Endothelial cell (in vitro differentiated cells): ENCODE data around the gene GDI2. TPM values are rescaled to one million over a fixed set of nuclear protein-coding genes. Genes with fewer than 3 reads are reported as not detected.
A peak's percentile ranks its signal among the peaks of the same experiment; 100 is the strongest.

Source experiments
- DNase-seq: peaks from one replicate; pipeline ENCODE4 v3.0.0; 2021; ENCODE audit warnings: low spot score
- H3K27ac Mint-ChIP-seq: one replicate; pipeline ENCODE4 v1.8.0; 2021; ENCODE audit warnings: mixed read lengths, inconsistent platforms; ENCODE audit not compliant: unreplicated experiment
- H3K27me3 Mint-ChIP-seq: one replicate; pipeline ENCODE4 v1.8.0; 2021; ENCODE audit warnings: mild to moderate bottlenecking, moderate library complexity, mixed read lengths, inconsistent platforms; ENCODE audit not compliant: unreplicated experiment
- H3K36me3 Mint-ChIP-seq: one replicate; pipeline ENCODE4 v1.8.0; 2021; ENCODE audit warnings: mild to moderate bottlenecking, low read depth, mixed read lengths, inconsistent platforms; ENCODE audit not compliant: unreplicated experiment
- H3K4me1 Mint-ChIP-seq: one replicate; pipeline ENCODE4 v1.8.0; 2021; ENCODE audit warnings: mild to moderate bottlenecking, mixed read lengths, inconsistent platforms; ENCODE audit not compliant: unreplicated experiment
- H3K4me3 Mint-ChIP-seq: one replicate; pipeline ENCODE4 v1.8.0; 2021; ENCODE audit warnings: mild to moderate bottlenecking, mixed read lengths, inconsistent platforms; ENCODE audit not compliant: unreplicated experiment
- H3K9me3 Mint-ChIP-seq: one replicate; pipeline ENCODE4 v1.8.0; 2021; ENCODE audit warnings: mixed read lengths, inconsistent platforms; ENCODE audit not compliant: unreplicated experiment
- CTCF ChIP-seq: fragments of 200-600 bp; sonication (generic); IDR thresholded peaks from one replicate; pipeline ENCODE4 v1.5.0; 2021; ENCODE audit warnings: antibody characterized with exemption; ENCODE audit not compliant: unreplicated experiment
- total RNA-seq: library from RNA; stranded (reverse); fragmentation: NEBNext Ultra II Directional; extraction: Animal tissue kit (Norgen Biotek cat#: 25700); gene quantifications from one replicate; pipeline ENCODE4 v1.2.1, GENCODE V29; 2021; ENCODE audit not compliant: unreplicated experiment

GDI2 gene
- total RNA-seq, 1 donor from 2014 or later, result 320 TPM

DNA sequence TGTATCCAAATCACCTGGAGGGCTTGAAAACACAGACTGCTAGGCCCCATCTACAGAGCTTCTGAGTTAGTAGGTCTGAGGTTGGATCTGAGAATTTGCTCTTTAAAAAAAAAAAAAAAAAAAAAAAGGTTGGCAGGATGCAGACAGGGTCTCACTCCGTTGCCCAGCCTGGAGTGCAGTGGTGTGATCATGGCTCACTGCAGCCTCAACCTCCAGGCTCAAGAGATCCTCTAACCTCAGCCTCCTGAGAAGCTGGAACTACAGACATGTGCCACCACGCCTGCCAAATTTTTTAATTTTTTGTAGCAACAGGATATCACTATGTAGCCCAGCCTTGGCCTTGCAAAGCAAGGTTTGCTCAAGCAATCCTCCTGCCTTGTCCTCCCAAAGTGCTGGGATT, 8.0 kb downstream of the GDI2 start:
- Mint-ChIP-seq H3K4me3 (no peak overlapping the region), H3K4me1 (peaks cover 12% of the 10 kb centered on the region), H3K27me3 (no peaks in the 10 kb centered on the region), H3K9me3 (no peaks in the 10 kb centered on the region), H3K36me3 (no peaks in the 10 kb centered on the region), H3K27ac (no peak overlapping the region)
- TF ChIP-seq CTCF, result no peak
- DNase-seq, result no peak

DNA sequence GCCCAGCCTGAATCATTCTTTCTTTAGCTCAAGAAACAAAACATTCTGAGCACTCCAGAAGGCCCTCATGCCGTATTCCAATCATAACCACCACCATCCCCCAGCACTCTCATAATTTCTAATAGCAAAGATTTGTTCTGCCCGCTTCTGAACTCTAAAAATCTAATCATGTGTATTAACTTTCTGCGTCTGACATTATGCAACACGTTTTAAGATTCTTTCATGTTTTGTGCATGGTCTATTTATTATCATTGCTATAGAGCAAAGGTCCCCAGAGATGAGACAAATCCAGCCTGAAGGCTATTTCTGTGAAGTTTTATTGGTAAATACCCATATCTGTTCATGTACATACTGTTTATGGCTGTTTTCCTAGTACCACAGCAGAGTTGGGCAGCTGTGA, 8.8 kb downstream of the GDI2 start:
- Mint-ChIP-seq H3K27ac (no peak overlapping the region), H3K27me3 (no peaks in the 10 kb centered on the region), H3K4me3 (no peak overlapping the region), H3K4me1 (peaks cover 3% of the 10 kb centered on the region), H3K9me3 (no peaks in the 10 kb centered on the region), H3K36me3 (peaks cover 6% of the 10 kb centered on the region)
- no peak for TF ChIP-seq CTCF
- no peak for DNase-seq

DNA sequence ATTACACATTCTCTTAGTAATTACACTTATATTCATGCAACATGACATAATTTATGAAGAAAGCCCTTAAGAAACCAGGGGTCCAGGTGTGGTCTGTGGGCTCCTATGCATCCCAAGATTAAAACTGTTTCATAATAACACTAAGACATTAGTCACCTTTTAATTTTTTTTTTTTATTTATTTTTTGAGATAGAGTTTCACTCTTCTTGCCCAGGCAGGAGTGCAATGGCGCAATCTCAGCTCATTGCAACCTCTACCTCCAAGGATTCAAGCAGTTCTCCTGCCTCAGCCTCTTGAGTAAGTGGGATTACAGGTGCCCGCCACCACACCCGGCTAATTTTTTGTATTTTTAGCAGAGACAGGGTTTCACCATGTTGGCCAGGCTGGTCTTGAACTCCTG, 12.5 kb downstream of the GDI2 start:
- peaks cover 9% of the 10 kb centered on the region for H3K36me3 Mint-ChIP-seq
- TF ChIP-seq CTCF, result no peak
- H3K4me1 Mint-ChIP-seq, result no peaks in the 10 kb centered on the region
- no peak for DNase-seq
- no peaks in the 10 kb centered on the region for H3K27me3 Mint-ChIP-seq
- H3K4me3 Mint-ChIP-seq, result no peak overlapping the region
- H3K9me3 Mint-ChIP-seq, result no peaks in the 10 kb centered on the region
- no peak overlapping the region for H3K27ac Mint-ChIP-seq

GRCh38 chr10:5794236-5794635, 19.0 kb downstream of the GDI2 start:
- no peaks in the 10 kb centered on the region for H3K27me3 Mint-ChIP-seq
- H3K9me3 Mint-ChIP-seq, result no peaks in the 10 kb centered on the region
- H3K27ac Mint-ChIP-seq, result no peak overlapping the region
- TF ChIP-seq CTCF, result no peak
- H3K36me3 Mint-ChIP-seq, result peaks cover 17% of the 10 kb centered on the region
- H3K4me1 Mint-ChIP-seq, result no peaks in the 10 kb centered on the region
- H3K4me3 Mint-ChIP-seq, result no peak overlapping the region
- no peak for DNase-seq

- DNase-seq, result no peak
- H3K9me3 Mint-ChIP-seq, result no peaks in the 10 kb centered on the region
- H3K27me3 Mint-ChIP-seq, result no peaks in the 10 kb centered on the region
- peak overlapping the region; percentile 73 for H3K4me3 Mint-ChIP-seq
- H3K4me1 Mint-ChIP-seq, result no peaks in the 10 kb centered on the region
- no peak overlapping the region for H3K27ac Mint-ChIP-seq
- H3K36me3 Mint-ChIP-seq, result peaks cover 38% of the 10 kb centered on the region
- TF ChIP-seq CTCF, result no peak
Observed at GRCh38 chr10:5789626-5790025, 23.6 kb downstream of the GDI2 start.
